HG02642 (cell line): ENCODE results near the gene CACFD1.

ENCODE experiments used
- ATAC-seq: cut with Tn5 transposase; IDR thresholded peaks from one replicate; pipeline ENCODE4 v1.9.1; 2021; ENCODE audit warnings: mild to moderate bottlenecking; ENCODE audit not compliant: unreplicated experiment, poor library complexity

CACFD1 gene

GRCh38 chr9:133495327-133496293 lies 35.8 kb downstream of the CACFD1 start:
- ATAC-seq = no peak

- no peak for ATAC-seq
These were observed 37.4 kb downstream of the CACFD1 start for GRCh38 chr9:133496861-133497842.

- ATAC-seq = no peak
These were observed 39.5 kb downstream of the CACFD1 start for GRCh38 chr9:133499132-133499891.

DNA sequence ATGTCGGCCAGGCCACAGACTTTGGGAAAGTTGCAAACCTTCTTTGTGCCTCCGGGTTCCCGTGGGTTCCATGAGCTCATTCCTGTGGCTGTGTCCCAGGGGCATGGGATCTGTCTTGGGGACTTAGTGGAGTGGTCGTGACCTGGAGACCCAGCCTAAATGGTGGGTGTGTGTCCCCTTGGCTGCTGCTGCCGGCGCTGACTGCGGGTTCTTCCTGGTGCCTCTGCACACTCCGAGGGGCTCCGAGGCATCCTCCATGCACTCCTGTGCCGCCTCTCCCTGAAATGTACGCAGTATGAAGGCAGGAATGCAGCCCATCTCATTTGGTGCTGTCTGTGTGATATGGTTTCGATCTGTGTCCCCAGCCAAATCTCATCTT lies 40.1 kb downstream of the CACFD1 start:
- no peak for ATAC-seq

- no peak for ATAC-seq
These were observed 42.3 kb downstream of the CACFD1 start for GRCh38 chr9:133502112-133502511.

GRCh38 chr9:133505186-133505830 lies 45.5 kb downstream of the CACFD1 start:
- no peak for ATAC-seq

GRCh38 chr9:133505901-133506652 lies 46.3 kb downstream of the CACFD1 start:
- no peak for ATAC-seq

DNA sequence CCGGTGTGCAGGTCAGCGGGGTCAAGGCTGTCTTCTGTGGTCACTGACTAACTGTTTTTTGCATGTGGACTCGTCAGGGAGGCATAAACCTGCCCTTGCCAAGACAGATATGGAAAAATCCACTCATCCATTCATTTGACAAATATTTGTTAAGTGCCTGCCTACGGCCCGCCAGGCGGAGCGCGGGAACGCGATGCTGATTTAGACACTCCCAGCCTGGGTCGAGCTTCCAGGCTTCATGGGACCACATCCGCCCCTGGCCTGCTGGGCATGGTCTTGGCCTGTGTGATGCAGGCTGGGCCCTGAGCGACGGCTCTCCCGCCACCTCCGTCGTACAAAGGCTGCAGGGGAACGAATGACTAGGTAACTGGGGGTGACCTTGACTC lies 46.9 kb downstream of the CACFD1 start:
- no peak for ATAC-seq

DNA sequence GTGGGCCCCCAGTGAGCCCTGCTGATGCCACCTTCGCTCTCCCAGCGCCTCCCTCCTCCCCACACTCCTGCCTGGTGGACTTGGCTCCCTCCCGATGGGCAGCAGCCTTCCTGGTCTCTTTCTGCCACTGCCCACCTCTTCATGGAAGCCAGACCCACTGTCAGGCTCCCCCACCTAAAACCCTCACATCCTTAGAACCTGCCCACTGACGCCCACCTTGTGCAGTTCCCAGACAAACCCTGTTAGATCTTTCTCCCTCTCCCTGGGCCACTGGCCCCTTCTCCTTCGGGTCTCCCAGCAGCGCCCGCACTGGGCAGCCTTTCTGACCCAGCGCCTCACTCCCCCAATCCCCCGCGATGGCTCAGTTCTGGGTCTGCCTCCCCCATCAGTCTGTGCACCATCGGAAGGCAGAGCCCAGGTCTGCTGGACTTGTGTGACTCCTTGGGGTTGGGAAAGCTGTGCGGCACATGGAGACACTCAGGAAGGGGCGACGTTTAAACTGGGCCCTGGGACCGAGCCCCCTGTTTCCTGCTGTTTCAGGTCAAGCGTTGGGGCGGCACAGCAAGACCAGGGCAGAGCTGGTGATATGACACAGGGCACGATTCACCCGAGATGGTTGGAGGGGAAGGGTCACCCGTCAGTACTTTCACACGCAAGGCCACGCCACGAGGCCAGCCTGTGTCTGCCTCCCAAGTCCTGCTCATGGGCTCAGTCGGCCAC lies 47.6 kb downstream of the CACFD1 start:
- ATAC-seq = no peak

DNA sequence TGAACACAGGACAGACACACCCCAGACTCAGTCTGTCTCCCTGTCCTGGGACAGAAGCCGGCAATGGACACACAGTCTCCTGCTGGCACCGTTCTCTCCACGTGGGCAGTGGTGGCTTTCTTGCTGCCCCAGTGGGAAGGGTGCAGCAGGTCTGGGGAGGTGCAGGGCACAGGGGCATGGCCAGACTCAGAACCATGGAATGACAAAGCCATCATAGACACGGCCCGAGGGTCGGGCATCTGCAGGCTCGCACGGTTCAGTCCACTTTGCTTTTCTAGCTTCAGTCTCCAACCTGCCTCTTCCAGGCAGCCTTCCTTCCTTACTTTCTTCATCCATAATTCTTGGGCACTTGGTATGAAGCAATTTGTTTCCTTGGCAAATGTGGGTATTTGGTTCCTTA lies 48.3 kb downstream of the CACFD1 start:
- ATAC-seq = no peak

DNA sequence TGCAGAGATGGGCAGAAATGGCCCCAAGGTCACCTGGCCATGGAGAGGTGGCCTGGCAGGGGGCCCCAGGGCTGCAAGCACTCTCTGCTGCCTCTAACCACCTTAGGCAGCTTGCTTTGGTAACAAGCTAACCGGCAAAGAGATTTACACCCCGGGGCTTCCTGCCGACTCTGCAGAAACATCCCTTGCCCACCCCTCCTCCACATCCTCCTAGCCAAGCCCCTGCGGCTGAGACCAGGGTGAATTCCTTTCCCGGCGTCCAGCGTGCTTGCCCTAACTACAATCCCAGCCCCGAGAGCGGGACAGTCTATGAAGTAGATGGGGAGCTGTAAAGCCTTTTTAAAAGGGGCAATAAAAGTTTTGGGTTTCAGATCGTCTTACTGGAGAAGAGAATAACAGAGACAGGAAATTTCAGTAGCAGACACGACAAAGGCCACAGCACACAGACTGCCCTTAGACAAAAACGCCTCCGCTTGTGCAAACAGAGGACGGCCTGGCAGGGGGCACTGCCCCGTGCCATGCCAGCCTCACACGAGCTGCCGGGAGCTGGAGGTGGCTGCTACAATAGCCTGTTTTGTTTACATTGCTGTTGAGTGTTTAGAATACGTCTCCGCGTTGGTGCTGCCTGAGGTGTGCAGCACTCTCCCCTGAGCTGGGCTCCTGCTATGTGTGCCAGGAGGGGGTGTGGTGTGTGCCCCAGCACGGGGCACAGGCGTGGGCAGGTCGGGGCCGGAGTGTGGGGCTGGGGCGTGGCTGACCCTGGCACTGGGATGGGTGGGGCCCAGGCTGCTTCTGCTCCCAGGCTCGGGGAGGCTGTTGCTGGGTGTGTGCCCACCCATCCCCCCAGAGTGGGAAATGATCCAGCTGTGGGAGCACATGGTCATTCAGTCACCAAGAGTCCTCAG lies 49.7 kb downstream of the CACFD1 start:
- ATAC-seq = no peak

DNA sequence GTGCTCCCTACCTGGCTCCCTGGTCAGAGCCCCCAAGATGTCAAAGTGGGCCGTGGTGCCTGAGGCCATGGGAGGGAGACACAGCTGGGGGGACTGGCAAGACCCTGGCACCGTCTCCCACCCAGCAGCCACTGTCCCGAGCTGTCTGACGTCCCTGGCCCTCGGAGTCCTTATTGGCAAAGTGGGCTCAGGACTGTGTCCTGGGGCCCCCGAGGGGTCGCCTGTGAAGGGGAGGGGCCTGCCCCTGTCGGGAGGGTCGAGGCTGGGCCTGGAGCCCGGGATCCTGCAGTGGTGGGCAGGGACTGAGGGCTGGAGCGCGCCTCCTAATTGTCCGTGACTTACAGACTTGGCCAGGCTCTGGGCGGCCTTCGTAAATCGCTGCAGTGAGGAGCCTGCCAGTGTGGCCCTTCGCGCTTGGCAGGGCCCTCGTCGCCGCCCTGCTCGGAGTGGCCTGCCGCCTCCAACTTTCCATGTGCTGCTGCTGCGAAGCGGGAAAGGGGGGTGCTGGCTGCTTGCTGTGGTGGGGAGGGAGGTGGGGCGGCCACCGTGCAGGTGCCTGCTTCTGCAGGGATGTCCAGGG lies 51.2 kb downstream of the CACFD1 start:
- ATAC-seq = no peak

- no peak for ATAC-seq
These were observed 51.8 kb downstream of the CACFD1 start for GRCh38 chr9:133511607-133512006.

DNA sequence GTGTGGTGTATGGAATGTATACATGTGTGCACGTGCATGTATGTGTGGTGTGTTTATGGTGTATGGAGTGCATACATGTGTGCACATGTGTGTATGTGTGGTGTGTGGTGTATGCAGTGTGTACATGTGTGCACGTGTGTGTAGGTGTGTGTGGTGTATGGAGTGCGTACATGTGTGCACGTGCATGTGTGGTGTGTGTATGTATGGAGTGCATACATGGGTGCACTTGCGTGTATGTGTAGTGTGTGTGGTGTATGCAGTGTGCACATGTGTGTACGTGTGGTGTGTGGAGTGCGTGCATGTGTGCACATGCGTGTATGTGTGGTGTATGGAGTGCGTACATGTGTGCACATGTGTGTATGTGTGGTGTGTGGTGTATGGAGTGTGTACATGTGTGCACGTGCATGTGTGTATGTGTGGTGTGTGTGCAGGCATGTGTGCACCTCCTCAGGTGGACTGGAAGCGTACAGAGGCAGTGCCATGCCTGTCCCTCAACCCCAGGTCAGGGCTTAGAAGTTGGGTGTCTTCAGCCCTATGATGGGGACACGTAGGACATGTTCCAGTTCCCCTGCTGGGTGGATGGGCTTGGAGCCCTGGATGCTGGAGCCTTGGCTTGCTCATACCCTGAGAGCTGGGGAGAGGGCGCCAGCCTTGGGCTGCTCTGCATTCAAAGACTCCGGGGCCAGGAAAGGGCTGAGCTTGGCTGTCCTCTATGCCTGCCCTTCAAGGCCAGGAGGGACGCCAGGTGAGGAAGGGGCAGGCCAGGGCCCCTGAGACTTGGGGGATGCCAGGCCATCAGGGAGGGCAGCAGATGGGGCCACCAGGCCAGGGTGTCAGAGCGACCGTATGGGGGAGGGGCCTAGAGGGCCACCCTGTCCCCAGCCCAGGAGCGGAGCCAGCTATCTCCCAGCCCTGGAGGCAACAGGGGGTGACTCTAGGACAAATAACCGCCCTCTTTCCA lies 52.8 kb downstream of the CACFD1 start:
- no peak for ATAC-seq

DNA sequence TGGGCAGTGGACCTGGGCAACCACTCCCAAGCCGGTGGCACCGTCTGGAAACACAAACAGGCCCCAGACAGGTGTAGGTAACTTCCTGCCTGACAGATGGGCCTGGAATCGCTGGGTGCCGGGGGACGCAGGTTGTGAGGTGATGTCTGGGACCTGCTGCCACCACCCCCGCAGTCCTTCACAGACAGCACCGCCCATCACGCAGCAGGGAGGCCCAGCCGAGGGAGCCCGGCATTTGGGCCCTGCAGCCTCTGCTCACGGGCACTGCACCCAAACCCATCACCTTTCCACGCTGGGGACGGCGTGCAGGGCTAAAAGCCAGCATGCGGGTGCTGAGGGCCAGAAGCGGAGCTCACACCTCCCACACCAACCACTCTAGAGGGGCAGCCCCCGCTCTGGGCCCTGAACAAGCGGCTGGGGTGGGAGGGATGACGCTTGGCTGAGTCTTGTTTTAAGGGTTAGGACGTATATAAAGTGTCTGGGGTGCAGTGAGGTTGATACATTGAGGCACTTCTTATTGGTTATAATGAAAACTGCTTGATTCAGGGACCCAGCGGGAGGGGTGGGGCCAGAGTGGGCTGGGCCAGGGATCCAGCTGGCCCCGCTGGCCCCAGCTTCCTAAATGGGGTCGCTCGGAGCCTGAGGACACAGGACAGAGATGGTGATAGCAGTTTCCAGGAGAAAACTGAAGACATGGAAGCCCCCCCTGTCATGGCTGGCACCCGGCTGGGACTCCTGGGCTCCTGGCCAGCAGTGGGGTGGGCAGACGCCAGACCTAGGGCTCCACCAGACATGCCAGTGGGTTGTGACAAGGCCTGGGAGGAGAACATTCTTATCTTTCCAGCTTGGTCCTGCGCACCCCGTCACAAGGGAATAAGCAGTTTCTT lies 53.7 kb downstream of the CACFD1 start:
- ATAC-seq = no peak
